ENCODE data around the gene CCDC13. TPM values are rescaled to one million over a fixed set of nuclear protein-coding genes. Genes with fewer than 3 reads are reported as not detected.

The CCDC13 gene
- total RNA-seq, 1 experiment from 2014 or later, result 0.82 TPM

DNA sequence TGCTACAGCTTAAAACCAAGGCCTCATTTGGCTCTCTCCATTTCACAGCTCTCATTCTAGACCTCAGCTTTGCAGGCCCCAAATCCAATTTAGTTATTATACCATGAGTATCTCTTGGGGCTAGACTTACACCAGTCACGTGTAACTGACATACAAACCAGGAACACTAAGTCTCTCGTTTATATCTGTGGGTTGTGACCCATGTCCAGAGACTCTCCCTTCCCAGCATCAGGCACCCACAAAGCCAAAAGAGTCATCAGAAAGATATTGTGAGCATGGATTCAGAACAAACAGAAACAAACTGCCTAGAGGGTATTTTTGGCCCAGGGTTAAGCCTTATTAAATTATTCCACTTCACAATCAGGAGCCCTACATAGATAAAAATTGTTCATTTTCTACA is 5.6 kb upstream of the CCDC13 start:
- in situ Hi-C loops (cut with HindIII; ENCODE audit: low pct_unique_long_range_greater_than_20kb, low sequenced_read_pairs), result no loop called here
- H3K27me3 ChIP-seq (ENCODE audit: control insufficient read depth, insufficient read depth, low read length), result no peaks in the 10 kb centered on the region
- H3K4me1 ChIP-seq (ENCODE audit: control insufficient read depth, insufficient read depth, low read length), result no peaks in the 10 kb centered on the region
- no peak overlapping the region for H3K4me3 ChIP-seq (ENCODE audit: low read depth in 2 of 2, low read length in 2 of 2)
- no peak overlapping the region for H3K27ac ChIP-seq (ENCODE audit: low read length)
- no peak for TF ChIP-seq CTCF (IDR thresholded peaks at IDR 0.05)
- no peak for TF ChIP-seq POLR2AphosphoS5 (IDR thresholded peaks at IDR 0.05; ENCODE audit: low read depth, low read length)
- TF ChIP-seq SIN3A (IDR thresholded peaks at IDR 0.05; ENCODE audit: borderline replicate concordance, insufficient read depth, low read depth, low read length), result no peak
- no peak for TF ChIP-seq TCF7L2 (IDR thresholded peaks at IDR 0.05; ENCODE audit: low read depth, low read length)
- TF ChIP-seq REST (IDR thresholded peaks at IDR 0.05; ENCODE audit: insufficient read depth in 1 of 2, low read depth in 2 of 2, low read length in 1 of 2), result no peak
- BruUV-seq (replicated peaks), result no TSS peak
- no peak for ATAC-seq
- CTCF ChIA-PET, result no interaction called here
- H3K36me3 ChIP-seq (ENCODE audit: control insufficient read depth, insufficient read depth, low read length), result no peaks in the 10 kb centered on the region
- no peak for DNase-seq (ENCODE audit: low read depth, low spot score)
- POLR2A ChIA-PET, result no interaction called here
- intact Hi-C loops (cut with micrococcal nuclease; ENCODE audit: unreplicated experiment), result no loop called here
- H3K9me3 ChIP-seq (ENCODE audit: control insufficient read depth, insufficient read depth, low read depth, low read length), result no peaks in the 10 kb centered on the region

DNA sequence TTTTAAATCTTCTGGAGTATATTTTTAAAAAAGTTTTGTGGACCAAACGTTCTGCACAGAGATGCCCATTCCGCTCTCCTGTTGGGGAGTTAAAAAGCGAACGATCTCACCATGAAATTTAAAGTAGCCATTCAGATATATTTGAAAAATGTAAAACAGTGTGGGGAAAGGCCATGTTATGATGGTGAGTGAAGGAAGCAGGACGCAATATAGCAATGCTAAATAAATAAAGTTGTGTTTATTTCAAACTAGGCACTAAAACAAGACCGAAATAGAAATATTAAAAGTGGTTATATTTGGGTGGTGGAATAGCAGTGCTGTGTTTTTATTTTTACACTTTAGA is 327 bp upstream of the CCDC13 start:
- DNase-seq (ENCODE audit: low read depth, low spot score) (no peak), ATAC-seq (peak; percentile 52)
- no peak for TF ChIP-seq SIN3A (IDR thresholded peaks at IDR 0.05; ENCODE audit: borderline replicate concordance, insufficient read depth, low read depth, low read length)
- TF ChIP-seq CTCF (IDR thresholded peaks at IDR 0.05), result no peak
- no peak for TF ChIP-seq REST (IDR thresholded peaks at IDR 0.05; ENCODE audit: insufficient read depth in 1 of 2, low read depth in 2 of 2, low read length in 1 of 2)
- no peak for TF ChIP-seq POLR2AphosphoS5 (IDR thresholded peaks at IDR 0.05; ENCODE audit: low read depth, low read length)
- TF ChIP-seq TCF7L2 (IDR thresholded peaks at IDR 0.05; ENCODE audit: low read depth, low read length), result no peak
- Histone ChIP-seq H3K4me1 (ENCODE audit: control insufficient read depth, insufficient read depth, low read length) (no peaks in the 10 kb centered on the region), H3K9me3 (ENCODE audit: control insufficient read depth, insufficient read depth, low read depth, low read length) (no peaks in the 10 kb centered on the region), H3K36me3 (ENCODE audit: control insufficient read depth, insufficient read depth, low read length) (no peaks in the 10 kb centered on the region), H3K27me3 (ENCODE audit: control insufficient read depth, insufficient read depth, low read length) (no peaks in the 10 kb centered on the region), H3K4me3 (ENCODE audit: low read depth in 2 of 2, low read length in 2 of 2) (peak overlapping the region; percentile 51 to 68), H3K27ac (ENCODE audit: low read length) (peak overlapping the region; percentile 77)
- in situ Hi-C loops (cut with HindIII; ENCODE audit: low pct_unique_long_range_greater_than_20kb, low sequenced_read_pairs), result no loop called here
- ChIA-PET CTCF (no interaction called here), POLR2A (no interaction called here)
- no TSS peak for BruUV-seq (replicated peaks)
- intact Hi-C loops (cut with micrococcal nuclease; ENCODE audit: unreplicated experiment), result no loop called here
